Vagina (tissue), 2 donors: Measurements from ENCODE around the gene PDCL3. TPM values are rescaled to one million over a fixed set of nuclear protein-coding genes. Genes with fewer than 3 reads are reported as not detected.
A peak's percentile ranks its signal among the peaks of the same experiment; 100 is the strongest.

Experiments used
- DNase-seq, 2 donors: peaks; one replicate each; pipeline ENCODE4 v3.0.0-alpha.2; 2017; ENCODE audit errors: extremely low spot score in 2 of 2
- H3K27ac ChIP-seq: fragments of 200-600 bp; sonication (generic); one replicate; pipeline ENCODE4 v1.5.1; 2019
- H3K27me3 ChIP-seq: fragments of 200-600 bp; sonication (generic); one replicate; pipeline ENCODE4 v1.5.1; 2019
- H3K36me3 ChIP-seq, 2 donors: fragments of 200-600 bp; sonication (generic); one replicate each; pipeline ENCODE4 v1.5.1; 2017 to 2019
- H3K4me1 ChIP-seq: fragments of 200-600 bp; sonication (generic); one replicate; pipeline ENCODE4 v1.5.1; 2019
- H3K4me3 ChIP-seq, 2 donors: fragments of 200-600 bp; sonication (generic); 1 replicate in 1 of 2; 2 replicates in 1 of 2; pipeline ENCODE4 v1.5.1; 2016 to 2019
- H3K9me3 ChIP-seq: fragments of 200-600 bp; sonication (generic); one replicate; pipeline ENCODE4 v1.5.1; 2019
- CTCF ChIP-seq, 3 experiments: fragments of 450-650 bp in 2 of 3; fragments of 200-600 bp in 1 of 3; sonication (generic) in 1 of 3; IDR thresholded peaks; one replicate each; pipeline ENCODE4 v1.5.1; 2017 to 2019; ENCODE audit warnings: antibody characterized with exemption in 3 of 3, mild to moderate bottlenecking in 2 of 3, moderate library complexity in 2 of 3
- POLR2A ChIP-seq, 2 donors: fragments of 450-650 bp; IDR thresholded peaks; one replicate each; pipeline ENCODE4 v1.6.1; 2017; ENCODE audit warnings: antibody characterized with exemption in 2 of 2, mild to moderate bottlenecking in 2 of 2, moderate library complexity in 2 of 2
- POLR2AphosphoS5 ChIP-seq, 2 donors: sonication (generic); formaldehyde crosslinking; IDR thresholded peaks; one replicate each; pipeline ENCODE4 v1.9.0; 2017; ENCODE audit warnings: antibody characterized with exemption in 2 of 2, mild to moderate bottlenecking in 2 of 2, low read depth in 1 of 2; ENCODE audit not compliant: insufficient read depth in 1 of 2
- intact Hi-C: fragments of 100-400 bp; cut with DNase I; formaldehyde crosslinking; loops from one replicate; pipeline ENCODE4 v1.15.1; 2023
- total RNA-seq: library from RNA; depleted of rRNA; stranded (reverse); fragments of >200 nt; gene quantifications from one replicate; pipeline ENCODE4 v1.2.3, GENCODE V29; 2016

The PDCL3 gene
- total RNA-seq: 20.1 TPM

GRCh38 chr2:100562613-100563406, at the start of gene PDCL3:
Gene PDCL3 (plus strand): TSS chr2:100562993. CDS start chr2:100563068, 75 bp downstream.
- Histone ChIP-seq H3K27ac (peak within 1 kb of the TSS; percentile 88), H3K9me3 (no peaks in the 10 kb centered on the region), H3K36me3 (no peaks in the 10 kb centered on the region), H3K4me3 (peak within 1 kb of the TSS; percentile 69 to 90), H3K27me3 (no peaks in the 10 kb centered on the region), H3K4me1 (peaks cover 20% of the 10 kb centered on the region)
- no peak for TF ChIP-seq CTCF (IDR thresholded peaks at IDR 0.05)
- TF ChIP-seq POLR2A (IDR thresholded peaks at IDR 0.05): peak in 1 of 2 donors; percentile 47
- TF ChIP-seq POLR2AphosphoS5 (IDR thresholded peaks at IDR 0.05; ENCODE audit: insufficient read depth in 1 of 2, low read depth in 1 of 2): peak; percentile 93 to 94
- intact Hi-C loops: no loop called here
- DNase-seq: peak; percentile 97 to 99

GRCh38 chr2:100513650-100514049, 49.1 kb upstream of the PDCL3 start:
- H3K4me3 ChIP-seq: no peak overlapping the region

GRCh38 chr2:100517556-100517955, 45.2 kb upstream of the PDCL3 start:
- no peak for TF ChIP-seq POLR2AphosphoS5 (IDR thresholded peaks at IDR 0.05; ENCODE audit: insufficient read depth in 1 of 2, low read depth in 1 of 2)
- Histone ChIP-seq H3K9me3 (no peaks in the 10 kb centered on the region), H3K27me3 (no peaks in the 10 kb centered on the region), H3K36me3 (no peaks in the 10 kb centered on the region), H3K4me3 (no peak overlapping the region), H3K4me1 (no peaks in the 10 kb centered on the region), H3K27ac (no peak overlapping the region)
- DNase-seq: no peak
- intact Hi-C loops: no loop called here

More at GRCh38 chr2:100513650-100514049, 49.1 kb upstream of the PDCL3 start:
- no peaks in the 10 kb centered on the region for H3K36me3 ChIP-seq
- no peaks in the 10 kb centered on the region for H3K4me1 ChIP-seq
- H3K27ac ChIP-seq: no peak overlapping the region
- H3K27me3 ChIP-seq: no peaks in the 10 kb centered on the region
- DNase-seq: no peak
- no peaks in the 10 kb centered on the region for H3K9me3 ChIP-seq
- TF ChIP-seq POLR2AphosphoS5 (IDR thresholded peaks at IDR 0.05; ENCODE audit: insufficient read depth in 1 of 2, low read depth in 1 of 2): no peak
- no peak for TF ChIP-seq POLR2A (IDR thresholded peaks at IDR 0.05)
- TF ChIP-seq CTCF (IDR thresholded peaks at IDR 0.05): no peak
- intact Hi-C loops: no loop called here

- no peak overlapping the region for H3K4me3 ChIP-seq
- H3K27me3 ChIP-seq: no peaks in the 10 kb centered on the region
- no peak for DNase-seq
- H3K27ac ChIP-seq: no peak overlapping the region
- intact Hi-C loops: no loop called here
- H3K9me3 ChIP-seq: no peaks in the 10 kb centered on the region
- TF ChIP-seq POLR2A (IDR thresholded peaks at IDR 0.05) (no peak), CTCF (IDR thresholded peaks at IDR 0.05) (no peak), POLR2AphosphoS5 (IDR thresholded peaks at IDR 0.05; ENCODE audit: insufficient read depth in 1 of 2, low read depth in 1 of 2) (no peak)
- H3K4me1 ChIP-seq: no peaks in the 10 kb centered on the region
- H3K36me3 ChIP-seq: no peaks in the 10 kb centered on the region
Measured at GRCh38 chr2:100518801-100519200, 44.0 kb upstream of the PDCL3 start.

- intact Hi-C loops: no loop called here
- Histone ChIP-seq H3K4me1 (no peaks in the 10 kb centered on the region), H3K27ac (no peak overlapping the region), H3K27me3 (no peaks in the 10 kb centered on the region), H3K4me3 (no peak overlapping the region), H3K9me3 (no peaks in the 10 kb centered on the region), H3K36me3 (no peaks in the 10 kb centered on the region)
- TF ChIP-seq POLR2A (IDR thresholded peaks at IDR 0.05) (no peak), CTCF (IDR thresholded peaks at IDR 0.05) (no peak), POLR2AphosphoS5 (IDR thresholded peaks at IDR 0.05; ENCODE audit: insufficient read depth in 1 of 2, low read depth in 1 of 2) (no peak)
- DNase-seq: no peak
Measured at GRCh38 chr2:100520224-100520623, 42.6 kb upstream of the PDCL3 start.
